GM21360 (cell line): ENCODE measurements around the gene SEMA5B.

ENCODE experiments used
- ATAC-seq: cut with Tn5 transposase; IDR thresholded peaks from one replicate; pipeline ENCODE4 v1.9.1; 2021; ENCODE audit warnings: mild to moderate bottlenecking, moderate library complexity; ENCODE audit not compliant: unreplicated experiment

The SEMA5B gene

GRCh38 chr3:123027292-123028232 lies at the start of gene SEMA5B:
Gene SEMA5B (minus strand): TSS chr3:123027763. CDS start chr3:122961263, 66,500 bp downstream.
- no peak for ATAC-seq

- ATAC-seq: no peak
Observed at GRCh38 chr3:123076496-123077418, 49.2 kb upstream of the SEMA5B start.

- ATAC-seq: no peak
Observed at GRCh38 chr3:123076112-123076495, 48.5 kb upstream of the SEMA5B start.

GRCh38 chr3:123075359-123075758 lies 47.8 kb upstream of the SEMA5B start:
- no peak for ATAC-seq

GRCh38 chr3:123072564-123072963 lies 45.0 kb upstream of the SEMA5B start:
- no peak for ATAC-seq

GRCh38 chr3:123072152-123072551 lies 44.6 kb upstream of the SEMA5B start:
- no peak for ATAC-seq

- ATAC-seq: no peak
Observed at GRCh38 chr3:123071581-123071980, 44.0 kb upstream of the SEMA5B start.

- no peak for ATAC-seq
Observed at GRCh38 chr3:123071146-123071545, 43.6 kb upstream of the SEMA5B start.

- no peak for ATAC-seq
Observed at GRCh38 chr3:123070510-123070909, 42.9 kb upstream of the SEMA5B start.

GRCh38 chr3:123068601-123069381 lies 41.2 kb upstream of the SEMA5B start:
- no peak for ATAC-seq

- ATAC-seq: peak; percentile 34
Observed at GRCh38 chr3:123067689-123068600, 40.4 kb upstream of the SEMA5B start.

- peak; percentile 91 for ATAC-seq
Observed at GRCh38 chr3:123066896-123067688, 39.5 kb upstream of the SEMA5B start, which contains the start of gene PDIA5. Gene PDIA5 (plus strand): TSS chr3:123067025. CDS start chr3:123067165, 140 bp downstream.

- ATAC-seq: no peak
Observed at GRCh38 chr3:123066599-123066895, 39.0 kb upstream of the SEMA5B start.

GRCh38 chr3:123064914-123065313 lies 37.4 kb upstream of the SEMA5B start:
- ATAC-seq: no peak

- no peak for ATAC-seq
Observed at GRCh38 chr3:123064506-123064905, 36.9 kb upstream of the SEMA5B start.

GRCh38 chr3:123063034-123063433 lies 35.5 kb upstream of the SEMA5B start:
- ATAC-seq: no peak

- ATAC-seq: no peak
Observed at GRCh38 chr3:123061856-123062255, 34.3 kb upstream of the SEMA5B start.

- ATAC-seq: no peak
Observed at GRCh38 chr3:123060054-123060453, 32.5 kb upstream of the SEMA5B start.

GRCh38 chr3:123058505-123058904 lies 30.9 kb upstream of the SEMA5B start:
- ATAC-seq: no peak
